ENCODE data around the gene MRPS35. TPM values are rescaled to one million over a fixed set of nuclear protein-coding genes. Genes with fewer than 3 reads are reported as not detected.

Gene MRPS35
- total RNA-seq, 1 experiment from 2014 or later: 43.5 TPM

GRCh38 chr12:27665704-27666103 lies 44.9 kb upstream of the MRPS35 start:
- no peak overlapping the region for H3K4me3 Mint-ChIP-seq
- H3K9me3 Mint-ChIP-seq: no peaks in the 10 kb centered on the region
- H3K36me3 Mint-ChIP-seq: no peaks in the 10 kb centered on the region; the same call in 1 of the 2 replicates
- ChIA-PET POLR2A (no interaction called here), CTCF (no interaction called here)
- TF ChIP-seq IRF2 (CRISPR knock-in tag; IDR thresholded peaks at IDR 0.05; ENCODE audit: borderline replicate concordance, low read depth) (no peak), ZNF317 (CRISPR knock-in tag; IDR thresholded peaks at IDR 0.05; ENCODE audit: borderline replicate concordance, low read depth) (no peak), SMAD4 (CRISPR knock-in tag; IDR thresholded peaks at IDR 0.05) (no peak), SOX15 (CRISPR knock-in tag; IDR thresholded peaks at IDR 0.05) (no peak), SP1 (CRISPR knock-in tag; conservative IDR thresholded peaks at IDR 0.05) (no peak), E2F5 (CRISPR knock-in tag; IDR thresholded peaks at IDR 0.05) (no peak), E2F1 (CRISPR knock-in tag; IDR thresholded peaks at IDR 0.05) (no peak), TP53 (CRISPR knock-in tag; IDR thresholded peaks at IDR 0.05) (no peak), ZNF425 (CRISPR knock-in tag; conservative IDR thresholded peaks at IDR 0.05) (no peak), CBFB (CRISPR knock-in tag; IDR thresholded peaks at IDR 0.05; ENCODE audit: low read depth) (no peak), SMAD3 (CRISPR knock-in tag; IDR thresholded peaks at IDR 0.05; ENCODE audit: borderline replicate concordance) (no peak)
- no peaks in the 10 kb centered on the region for H3K4me1 Mint-ChIP-seq
- H3K27ac Mint-ChIP-seq: no peak overlapping the region
- ATAC-seq (no peak), DNase-seq (ENCODE audit: low spot score) (no peak)
- no peaks in the 10 kb centered on the region for H3K27me3 Mint-ChIP-seq (ENCODE audit: low read depth)

- no peaks in the 10 kb centered on the region; the same call in 1 of the 2 replicates for H3K36me3 Mint-ChIP-seq
- no peak for TF ChIP-seq IRF2 (CRISPR knock-in tag; IDR thresholded peaks at IDR 0.05; ENCODE audit: borderline replicate concordance, low read depth)
- no peak for TF ChIP-seq ZNF532 (CRISPR knock-in tag; IDR thresholded peaks at IDR 0.05; ENCODE audit: borderline replicate concordance)
- TF ChIP-seq NR3C1 (CRISPR knock-in tag; conservative IDR thresholded peaks at IDR 0.05; ENCODE audit: low read depth): no peak
- TF ChIP-seq PRRX2 (CRISPR knock-in tag; IDR thresholded peaks at IDR 0.05): no peak
- no peak for TF ChIP-seq ESRRA (CRISPR knock-in tag; IDR thresholded peaks at IDR 0.05; ENCODE audit: borderline replicate concordance)
- no peak for TF ChIP-seq E2F1 (CRISPR knock-in tag; IDR thresholded peaks at IDR 0.05)
- no peak for TF ChIP-seq SOX15 (CRISPR knock-in tag; IDR thresholded peaks at IDR 0.05)
- no peak for TF ChIP-seq ERG (CRISPR knock-in tag; IDR thresholded peaks at IDR 0.05)
- TF ChIP-seq GRHL2 (CRISPR knock-in tag; IDR thresholded peaks at IDR 0.05; ENCODE audit: insufficient replicate concordance, severe bottlenecking): no peak
- no peaks in the 10 kb centered on the region for H3K27me3 Mint-ChIP-seq (ENCODE audit: low read depth)
- ChIA-PET CTCF (no interaction called here), POLR2A (no interaction called here)
- no peaks in the 10 kb centered on the region for H3K9me3 Mint-ChIP-seq
- DNase-seq (ENCODE audit: low spot score) (no peak), ATAC-seq (no peak)
- H3K4me1 Mint-ChIP-seq: no peaks in the 10 kb centered on the region
- H3K27ac Mint-ChIP-seq: no peak overlapping the region
- no peak overlapping the region for H3K4me3 Mint-ChIP-seq
Measured at GRCh38 chr12:27666510-27666909, 44.1 kb upstream of the MRPS35 start.

All from WTC11 (cell line).